ENCODE measurements around the gene FICD. TPM values are rescaled to one million over a fixed set of nuclear protein-coding genes. Genes with fewer than 3 reads are reported as not detected.
A peak's percentile ranks its signal among the peaks of the same experiment; 100 is the strongest.

FICD gene
- total RNA-seq, 1 donor from 2014 or later, result 3.6 TPM

DNA sequence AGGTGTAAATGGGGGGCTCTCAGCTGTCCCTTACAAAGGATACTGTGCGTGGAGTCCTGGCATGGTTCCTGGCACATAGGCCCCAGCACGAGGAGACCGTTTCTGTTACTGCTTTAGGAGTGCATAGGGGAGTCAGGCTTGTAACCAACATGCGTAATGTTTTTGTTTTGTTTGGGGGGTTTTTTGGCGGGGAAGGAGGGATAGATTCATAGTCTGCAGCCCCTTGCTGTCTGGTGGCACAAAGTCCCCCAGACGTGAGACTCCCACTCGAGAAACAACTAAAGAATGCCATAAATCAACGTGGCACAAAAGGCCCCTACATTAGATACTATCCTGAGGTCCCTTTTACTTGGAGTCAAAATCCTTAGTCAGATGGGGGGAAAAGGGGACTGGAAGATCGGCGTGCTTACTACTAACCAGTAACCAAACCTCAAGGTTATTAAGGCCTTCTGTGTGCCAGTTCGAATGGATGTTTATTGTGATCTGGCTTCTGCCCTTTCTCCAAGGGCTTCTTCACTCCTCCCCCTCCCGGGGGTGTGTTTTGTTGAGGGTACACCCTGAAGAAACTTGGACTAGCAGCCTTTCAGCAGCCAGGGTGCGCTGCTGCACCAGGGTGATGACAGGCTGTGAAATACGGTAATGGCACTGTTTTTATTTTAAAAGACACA lies 48.2 kb downstream of the FICD start:
- DNase-seq (ENCODE audit: low spot score in 2 of 2, unreplicated experiment in 2 of 2), result peak; percentile 45 to 78
- peaks cover 33% of the 10 kb centered on the region for H3K4me1 Mint-ChIP-seq
- H3K4me3 Mint-ChIP-seq, result peak overlapping the region; percentile 100
- H3K9me3 Mint-ChIP-seq, result no peaks in the 10 kb centered on the region
- TF ChIP-seq, protein P1, sequence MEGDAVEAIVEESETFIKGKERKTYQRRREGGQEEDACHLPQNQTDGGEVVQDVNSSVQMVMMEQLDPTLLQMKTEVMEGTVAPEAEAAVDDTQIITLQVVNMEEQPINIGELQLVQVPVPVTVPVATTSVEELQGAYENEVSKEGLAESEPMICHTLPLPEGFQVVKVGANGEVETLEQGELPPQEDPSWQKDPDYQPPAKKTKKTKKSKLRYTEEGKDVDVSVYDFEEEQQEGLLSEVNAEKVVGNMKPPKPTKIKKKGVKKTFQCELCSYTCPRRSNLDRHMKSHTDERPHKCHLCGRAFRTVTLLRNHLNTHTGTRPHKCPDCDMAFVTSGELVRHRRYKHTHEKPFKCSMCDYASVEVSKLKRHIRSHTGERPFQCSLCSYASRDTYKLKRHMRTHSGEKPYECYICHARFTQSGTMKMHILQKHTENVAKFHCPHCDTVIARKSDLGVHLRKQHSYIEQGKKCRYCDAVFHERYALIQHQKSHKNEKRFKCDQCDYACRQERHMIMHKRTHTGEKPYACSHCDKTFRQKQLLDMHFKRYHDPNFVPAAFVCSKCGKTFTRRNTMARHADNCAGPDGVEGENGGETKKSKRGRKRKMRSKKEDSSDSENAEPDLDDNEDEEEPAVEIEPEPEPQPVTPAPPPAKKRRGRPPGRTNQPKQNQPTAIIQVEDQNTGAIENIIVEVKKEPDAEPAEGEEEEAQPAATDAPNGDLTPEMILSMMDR (IDR thresholded peaks at IDR 0.05; ENCODE audit: unreplicated experiment), result peak; percentile 10
- no peaks in the 10 kb centered on the region for H3K27me3 Mint-ChIP-seq (ENCODE audit: low read depth)
- H3K27ac Mint-ChIP-seq, result peak overlapping the region; percentile 98
- peaks cover 10% of the 10 kb centered on the region for H3K36me3 Mint-ChIP-seq

DNA sequence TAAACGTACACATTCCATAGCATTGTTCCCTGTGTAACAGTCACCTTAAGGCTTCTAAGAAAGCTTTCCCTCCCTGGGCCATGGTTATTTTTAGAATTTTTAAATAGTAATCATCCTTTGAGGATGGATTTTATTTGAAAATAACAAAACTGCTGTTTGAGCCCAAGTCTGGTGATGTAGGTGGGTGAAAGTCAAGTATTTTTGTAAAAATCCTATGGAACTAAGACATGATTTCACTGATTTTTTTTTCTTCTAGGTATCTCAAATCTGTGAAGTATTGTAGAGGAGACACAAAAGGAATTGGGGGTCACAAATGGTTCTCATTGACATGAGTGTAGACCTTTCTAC lies 48.7 kb downstream of the FICD start:
- H3K27ac Mint-ChIP-seq, result peak overlapping the region; percentile 98
- no peak for DNase-seq (ENCODE audit: low spot score in 2 of 2, unreplicated experiment in 2 of 2)
- peak overlapping the region; percentile 100 for H3K4me3 Mint-ChIP-seq
- H3K27me3 Mint-ChIP-seq (ENCODE audit: low read depth), result no peaks in the 10 kb centered on the region
- no peaks in the 10 kb centered on the region for H3K9me3 Mint-ChIP-seq
- TF ChIP-seq, protein P1 (IDR thresholded peaks at IDR 0.05; ENCODE audit: unreplicated experiment), result peak; percentile 3
- H3K36me3 Mint-ChIP-seq, result peaks cover 15% of the 10 kb centered on the region
- peaks cover 30% of the 10 kb centered on the region for H3K4me1 Mint-ChIP-seq

DNA sequence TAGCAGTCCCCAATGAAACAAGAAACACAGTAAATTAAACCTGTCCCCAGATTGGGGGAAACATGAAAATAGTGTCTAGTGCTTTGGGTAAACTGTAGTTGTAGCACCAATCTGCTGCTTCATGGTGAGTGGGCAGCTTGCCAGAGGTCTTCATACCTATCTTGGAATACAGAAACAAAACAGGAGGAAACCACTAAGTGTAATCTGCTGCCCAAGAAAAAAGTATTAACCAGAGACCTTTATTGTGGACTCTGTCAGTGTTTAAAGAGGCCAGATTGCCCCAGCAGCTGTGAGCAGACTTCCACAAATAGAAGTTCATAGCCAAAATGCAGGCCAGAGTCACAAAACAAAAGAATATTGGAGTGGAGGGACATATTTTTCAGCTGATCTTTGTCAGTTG lies 49.6 kb downstream of the FICD start:
- Mint-ChIP-seq H3K4me3 (no peak overlapping the region), H3K36me3 (peaks cover 18% of the 10 kb centered on the region), H3K9me3 (no peaks in the 10 kb centered on the region), H3K27ac (peak overlapping the region; percentile 16), H3K27me3 (ENCODE audit: low read depth) (no peaks in the 10 kb centered on the region), H3K4me1 (peaks cover 23% of the 10 kb centered on the region)
- TF ChIP-seq, protein P1 (IDR thresholded peaks at IDR 0.05; ENCODE audit: unreplicated experiment), result no peak
- DNase-seq (ENCODE audit: low spot score in 2 of 2, unreplicated experiment in 2 of 2), result no peak

DNA sequence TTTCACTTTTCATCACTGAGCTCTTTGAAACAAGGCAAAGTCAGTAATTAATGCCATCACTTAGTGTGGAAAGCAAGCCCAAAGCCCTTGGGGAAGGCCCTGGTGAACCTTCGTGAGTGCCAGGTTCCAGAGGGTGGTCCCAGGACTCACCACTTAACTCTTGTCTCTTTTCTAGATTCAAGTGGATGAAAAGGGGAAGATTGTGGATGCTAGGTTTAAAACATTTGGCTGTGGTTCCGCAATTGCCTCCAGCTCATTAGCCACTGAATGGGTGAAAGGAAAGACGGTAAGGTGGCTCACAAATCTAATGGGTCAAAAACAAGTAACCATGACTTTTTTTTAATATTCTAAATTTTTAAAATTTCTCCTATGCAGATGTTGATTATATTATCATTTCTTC lies 50.1 kb downstream of the FICD start:
- Mint-ChIP-seq H3K9me3 (no peaks in the 10 kb centered on the region), H3K4me3 (no peak overlapping the region), H3K27me3 (ENCODE audit: low read depth) (no peaks in the 10 kb centered on the region), H3K27ac (no peak overlapping the region), H3K36me3 (peaks cover 18% of the 10 kb centered on the region), H3K4me1 (peaks cover 19% of the 10 kb centered on the region)
- DNase-seq (ENCODE audit: low spot score in 2 of 2, unreplicated experiment in 2 of 2), result no peak
- TF ChIP-seq, protein P1 (IDR thresholded peaks at IDR 0.05; ENCODE audit: unreplicated experiment), result no peak

DNA sequence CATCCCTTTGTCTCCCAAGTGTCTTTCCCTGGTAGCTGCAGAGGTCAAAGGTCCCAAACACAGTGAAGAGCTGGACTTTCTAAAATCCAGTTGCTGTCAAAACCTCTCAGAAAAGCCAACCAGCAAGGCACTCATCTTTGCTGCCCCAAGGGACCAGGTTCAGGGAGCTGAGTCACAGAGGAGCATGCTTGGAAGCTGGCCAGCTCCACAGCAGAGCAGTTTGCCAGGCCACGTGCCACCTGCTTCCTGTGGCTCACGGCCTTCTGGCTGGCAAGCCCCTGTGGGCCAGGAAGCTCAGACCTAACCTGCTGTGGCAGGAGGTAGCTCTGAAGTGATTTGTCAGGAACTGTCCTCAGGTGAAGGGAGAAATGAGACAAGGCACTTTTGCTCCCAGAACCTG lies 50.9 kb downstream of the FICD start:
- TF ChIP-seq, protein P1 (IDR thresholded peaks at IDR 0.05; ENCODE audit: unreplicated experiment), result no peak
- Mint-ChIP-seq H3K9me3 (no peaks in the 10 kb centered on the region), H3K27me3 (ENCODE audit: low read depth) (no peaks in the 10 kb centered on the region), H3K4me3 (no peak overlapping the region), H3K36me3 (peaks cover 18% of the 10 kb centered on the region), H3K4me1 (peaks cover 15% of the 10 kb centered on the region), H3K27ac (no peak overlapping the region)
- no peak for DNase-seq (ENCODE audit: low spot score in 2 of 2, unreplicated experiment in 2 of 2)

Data from mesothelial cell of epicardium (in vitro differentiated cells).